GM11168 (cell line): ENCODE data around the gene RRAS.

ENCODE experiments used
- in situ Hi-C: fragments of 300-500 bp; cut with MboI; formaldehyde crosslinking; loops from one replicate; pipeline ENCODE4 v1.12.0; 2022; ENCODE audit warnings: low sequenced_read_pairs; ENCODE audit not compliant: unreplicated experiment

RRAS gene

GRCh38 chr19:49677901-49678674, 38.1 kb upstream of the RRAS start:
- in situ Hi-C loops: no loop called here

- in situ Hi-C loops: no loop called here
Observed at GRCh38 chr19:49677231-49677900, 37.4 kb upstream of the RRAS start, which contains the start of gene PRMT1. TSS of gene PRMT1 (plus strand) at chr19:49677271. CDS start at chr19:49677281, 10 bp downstream.

- in situ Hi-C loops: no loop called here
Observed at GRCh38 chr19:49676784-49677230, 36.9 kb upstream of the RRAS start.

GRCh38 chr19:49676136-49676783, 36.3 kb upstream of the RRAS start:
- in situ Hi-C loops: no loop called here

GRCh38 chr19:49672131-49672919, 32.4 kb upstream of the RRAS start:
- in situ Hi-C loops: no loop called here

GRCh38 chr19:49669516-49669915, 29.6 kb upstream of the RRAS start:
- in situ Hi-C loops: no loop called here

- in situ Hi-C loops: no loop called here
Observed at GRCh38 chr19:49667473-49667872, 27.5 kb upstream of the RRAS start.

GRCh38 chr19:49666120-49666444, 26.1 kb upstream of the RRAS start:
- in situ Hi-C loops: no loop called here

GRCh38 chr19:49665351-49666119, 25.6 kb upstream of the RRAS start, which contains the start of the genes BCL2L12 and IRF3:
TSS of gene BCL2L12 (plus strand) at chr19:49665933. CDS start at chr19:49666693, 760 bp downstream.
TSS of gene IRF3 (minus strand) at chr19:49665857. CDS start at chr19:49664838, 1,019 bp downstream.
- in situ Hi-C loops: no loop called here

- in situ Hi-C loops: no loop called here
Observed at GRCh38 chr19:49665036-49665350, 25.1 kb upstream of the RRAS start.

GRCh38 chr19:49664171-49665035, 24.5 kb upstream of the RRAS start:
- in situ Hi-C loops: no loop called here

- in situ Hi-C loops: no loop called here
Observed at GRCh38 chr19:49663224-49663623, 23.3 kb upstream of the RRAS start.

GRCh38 chr19:49662011-49662410, 22.1 kb upstream of the RRAS start:
- in situ Hi-C loops: no loop called here

- in situ Hi-C loops: no loop called here
Observed at GRCh38 chr19:49660338-49660961, 20.5 kb upstream of the RRAS start.

- in situ Hi-C loops: no loop called here
Observed at GRCh38 chr19:49658566-49659442, 18.9 kb upstream of the RRAS start.

GRCh38 chr19:49658139-49658517, 18.2 kb upstream of the RRAS start:
- in situ Hi-C loops: no loop called here

- in situ Hi-C loops: no loop called here
Observed at GRCh38 chr19:49657493-49658138, 17.7 kb upstream of the RRAS start.
